AG09309 (cell line): ENCODE results near the gene CT45A5.
"Not testable (repeated sequence)": the region's sequence is repeated elsewhere in the genome, so short reads cannot be mapped to it uniquely, and the experiment has no call there.

Experiments
- DNase-seq: peaks from one replicate; pipeline ENCODE4 v3.0.0-alpha.2; 2010; ENCODE audit warnings: low read depth
- H3K4me3 ChIP-seq: 2 replicates; pipeline ENCODE4 v1.5.1; 2011; ENCODE audit warnings: mild to moderate bottlenecking, low read depth, low read length, moderate library complexity; ENCODE audit not compliant: control insufficient read depth
- CTCF ChIP-seq: IDR thresholded peaks from 2 replicates; pipeline ENCODE4 v1.5.1; 2011; ENCODE audit warnings: mild to moderate bottlenecking, low read depth, low read length, inconsistent platforms; ENCODE audit not compliant: insufficient read depth, control insufficient read depth; ENCODE audit errors: missing control alignments

Gene CT45A5

GRCh38 chrX:135785403-135785802 is at the start of gene CT45A5:
TSS of gene CT45A5 (minus strand) at chrX:135785503. CDS start at chrX:135781729, 3,774 bp downstream.
- not testable (repeated sequence) for H3K4me3 ChIP-seq, DNase-seq

- DNase-seq, H3K4me3 ChIP-seq: not testable (repeated sequence)
Observed at GRCh38 chrX:135819912-135820311, 34.6 kb upstream of the CT45A5 start, which contains the start of gene CT45A2. TSS of gene CT45A2 (minus strand) at chrX:135820012. CDS start at chrX:135816265, 3,747 bp downstream.

- not testable (repeated sequence) for H3K4me3 ChIP-seq, DNase-seq
Observed at GRCh38 chrX:135802687-135803086, 17.4 kb upstream of the CT45A5 start, which contains the start of gene CT45A6. TSS of gene CT45A6 (minus strand) at chrX:135802787. CDS start at chrX:135798993, 3,794 bp downstream.

- not testable (repeated sequence) for DNase-seq, H3K4me3 ChIP-seq
Observed at GRCh38 chrX:135768091-135768490, 17.2 kb downstream of the CT45A5 start, which contains the start of gene CT45A3. TSS of gene CT45A3 (minus strand) at chrX:135768191. CDS start at chrX:135764444, 3,747 bp downstream.

- DNase-seq, H3K4me3 ChIP-seq: not testable (repeated sequence)
Observed at GRCh38 chrX:135744739-135745138, 40.6 kb downstream of the CT45A5 start.

GRCh38 chrX:135741192-135741715 is 44.0 kb downstream of the CT45A5 start:
- H3K4me3 ChIP-seq = no peak overlapping the region
- DNase-seq = no peak
- no peak for TF ChIP-seq CTCF

- no peak overlapping the region for H3K4me3 ChIP-seq
- peak; percentile 63 for TF ChIP-seq CTCF
- DNase-seq = no peak
Observed at GRCh38 chrX:135740681-135741149, 44.6 kb downstream of the CT45A5 start.

GRCh38 chrX:135737366-135738071 is 47.8 kb downstream of the CT45A5 start:
- no peak for DNase-seq
- TF ChIP-seq CTCF = no peak
- H3K4me3 ChIP-seq = no peak overlapping the region

GRCh38 chrX:135734666-135735065 is 50.6 kb downstream of the CT45A5 start:
- not testable (repeated sequence) for H3K4me3 ChIP-seq, DNase-seq
